GM12878 (cell line): ENCODE measurements around the gene MSTN. TPM values are rescaled to one million over a fixed set of nuclear protein-coding genes. Genes with fewer than 3 reads are reported as not detected.

ENCODE experiments used
- ATAC-seq: fragments of 200-7000 bp; cut with Tn5 transposase; 3 replicates; pipeline ENCODE4 v1.9.1; 2020; ENCODE audit warnings: mild to moderate bottlenecking, moderate library complexity
- BruUV-seq: library from RNA; stranded (reverse); fragments of 400-500 nt; replicated peaks from 2 replicates; lab custom pipeline; 2021; lab: Mats Ljungman, UMichigan
- CTCF ChIA-PET: fragments of 300-600 bp; sonication (Branson Sonifier 250); formaldehyde crosslinking; extraction: SDS; loops from one replicate; lab custom pipeline; 2021; ENCODE audit warnings: inconsistent platforms; lab: Yijun Ruan, JAX
- POLR2A ChIA-PET: fragments of 350-600 bp; formaldehyde crosslinking; extraction: SDS; loops from one replicate; lab custom pipeline; 2021; ENCODE audit warnings: inconsistent platforms; lab: Charles Lee
- RAD21 ChIA-PET: fragments of 300-600 bp; sonication (Branson Sonifier 250); formaldehyde crosslinking; loops from one replicate; lab custom pipeline; 2023; ENCODE audit warnings: antibody characterized with exemption; ENCODE audit not compliant: unreplicated experiment; lab: Charles Lee
- SMC1A ChIA-PET: fragments of 300-600 bp; sonication (Branson Sonifier 250); formaldehyde crosslinking; loops from one replicate; lab custom pipeline; 2023; ENCODE audit not compliant: unreplicated experiment, uncharacterized antibody; lab: Charles Lee
- DNase-seq: peaks from one replicate; pipeline ENCODE4 v3.0.0-alpha.2; 2011; ENCODE audit warnings: low read depth, low spot score
- FAIRE-seq: peaks from 3 replicates; lab custom pipeline; 2011; peaks lifted over from hg19 to GRCh38; lab: Jason Lieb, UNC
- H2AFZ ChIP-seq: 2 replicates; pipeline ENCODE4 v1.6.0; 2011; ENCODE audit warnings: low read depth, low read length, control low read depth; ENCODE audit not compliant: control insufficient read depth
- H3K27ac ChIP-seq: 2 replicates; pipeline ENCODE4 v1.5.1; 2011; ENCODE audit warnings: control low read depth; ENCODE audit not compliant: control insufficient read depth, insufficient read depth
- H3K27me3 ChIP-seq, 2 experiments: replicated peaks in 1 of 2; 2 replicates each; pipeline versions ENCODE4 v1.6.0 to v1.6.1; 2011; ENCODE audit warnings: low read length in 1 of 2; ENCODE audit not compliant: control insufficient read depth in 2 of 2, insufficient read depth in 2 of 2
- H3K36me3 ChIP-seq, 2 experiments: 2 replicates each; pipeline ENCODE4 v1.5.1; 2011; ENCODE audit warnings: low read length in 1 of 2; ENCODE audit not compliant: control insufficient read depth in 2 of 2, insufficient read depth in 2 of 2
- H3K4me1 ChIP-seq: 2 replicates; pipeline ENCODE4 v1.6.1; 2011; ENCODE audit warnings: mild to moderate bottlenecking, low read length, moderate library complexity, mixed read lengths; ENCODE audit not compliant: control insufficient read depth, insufficient read depth
- H3K4me2 ChIP-seq: 2 replicates; pipeline ENCODE4 v1.6.0; 2011; ENCODE audit warnings: control low read depth; ENCODE audit not compliant: control insufficient read depth, insufficient read depth
- H3K4me3 ChIP-seq: fragments of 200-600 bp; sonication (generic); 2 replicates; pipeline ENCODE4 v1.5.1; 2016
- H3K79me2 ChIP-seq: 2 replicates; pipeline ENCODE4 v1.6.0; 2011; ENCODE audit warnings: low read length; ENCODE audit not compliant: control insufficient read depth, insufficient read depth
- H3K9ac ChIP-seq: 2 replicates; pipeline ENCODE4 v1.8.0; 2011; ENCODE audit warnings: low read length, control low read depth, mixed read lengths; ENCODE audit not compliant: control insufficient read depth, insufficient read depth
- H3K9me3 ChIP-seq: replicated peaks from 3 replicates; pipeline ENCODE4 v1.5.1; 2011; ENCODE audit warnings: mild to moderate bottlenecking, low read length; ENCODE audit not compliant: control insufficient read depth, insufficient read depth
- H4K20me1 ChIP-seq: 2 replicates; pipeline ENCODE4 v1.6.0; 2011; ENCODE audit not compliant: control insufficient read depth, insufficient read depth
- FOXK2 ChIP-seq: fragments of 450-650 bp; IDR thresholded peaks from 2 replicates; pipeline ENCODE4 v1.6.1; 2017; ENCODE audit warnings: mild to moderate bottlenecking, moderate library complexity
- IKZF2 ChIP-seq, 2 experiments: fragments of 450-650 bp; IDR thresholded peaks; 2 replicates each; pipeline ENCODE4 v1.6.1; 2017; ENCODE audit warnings: mild to moderate bottlenecking in 2 of 2, moderate library complexity in 2 of 2
- IRF3 ChIP-seq: fragments of 450-650 bp; IDR thresholded peaks from 2 replicates; pipeline ENCODE4 v1.6.1; 2014; ENCODE audit warnings: mild to moderate bottlenecking
- MLLT1 ChIP-seq: fragments of 450-650 bp; IDR thresholded peaks from 2 replicates; pipeline ENCODE4 v1.6.1; 2016; ENCODE audit warnings: mild to moderate bottlenecking
- NFXL1 ChIP-seq: fragments of 450-650 bp; IDR thresholded peaks from 2 replicates; pipeline ENCODE4 v1.6.1; 2017; ENCODE audit warnings: antibody characterized with exemption, mild to moderate bottlenecking, borderline replicate concordance
- NR2F1 ChIP-seq: fragments of 450-650 bp; conservative IDR thresholded peaks from 2 replicates; pipeline ENCODE4 v1.6.1; 2017; ENCODE audit warnings: mild to moderate bottlenecking
- PRDM15 ChIP-seq: fragments of 450-650 bp; formaldehyde crosslinking; IDR thresholded peaks from 2 replicates; pipeline ENCODE4 v1.4.0; 2020; ENCODE audit warnings: mild to moderate bottlenecking, moderate library complexity
- RAD51 ChIP-seq: fragments of 450-650 bp; IDR thresholded peaks from 2 replicates; pipeline ENCODE4 v1.6.1; 2016; ENCODE audit warnings: moderate library complexity, mild to moderate bottlenecking, inconsistent platforms
- ZNF207 ChIP-seq: fragments of 450-650 bp; IDR thresholded peaks from 2 replicates; pipeline ENCODE4 v1.6.1; 2014; ENCODE audit warnings: antibody characterized with exemption, mild to moderate bottlenecking, borderline replicate concordance
- ZNF217 ChIP-seq: fragments of 450-650 bp; IDR thresholded peaks from 2 replicates; pipeline ENCODE4 v1.6.1; 2017; ENCODE audit warnings: antibody characterized with exemption, mild to moderate bottlenecking
- WGBS: methylation state at CpG from one replicate; pipeline ENCODE4 v1.1.6; 2016; ENCODE audit warnings: low lambda C conversion rate; ENCODE audit not compliant: insufficient replicate concordance, insufficient coverage; ENCODE audit errors: missing lambda C conversion rate; 5-methylcytosine and 5-hydroxymethylcytosine counted together
- in situ Hi-C: fragments of 300-500 bp; cut with MboI; formaldehyde crosslinking; loops from 9 replicates; pipeline ENCODE4 v1.14.3; 2018; ENCODE audit warnings: mixed read lengths
- intact Hi-C: fragments of 100-400 bp; cut with micrococcal nuclease; formaldehyde crosslinking; loops from one replicate; pipeline ENCODE4 v1.14.2; 2022; ENCODE audit not compliant: unreplicated experiment
- polyA plus RNA-seq, 11 experiments: library from polyadenylated mRNA; depleted of rRNA in 4 of 11; unstranded in 6 of 11; stranded (reverse) in 5 of 11; fragments of >200 nt; fragmentation: Nextera tagmentation in 4 of 11; fragmentation: Illumina TruSeq in 1 of 11; extraction: Ambion mirVana in 4 of 11; extraction: Trizol in 1 of 11; gene quantifications; 1 replicate in 1 of 11; 2 replicates in 10 of 11; pipeline versions ENCODE4 v1.2.1 to v1.2.3, GENCODE V29; 2011 to 2016; ENCODE audit warnings: inconsistent platforms in 2 of 11, missing spikeins in 2 of 11, low read depth in 1 of 11
- total RNA-seq, 4 experiments: library from RNA; depleted of rRNA in 3 of 4; stranded (reverse); fragments of >200 nt in 3 of 4; fragmentation: Illumina TruSeq in 1 of 4; extraction: Trizol in 1 of 4; gene quantifications; 2 replicates each; pipeline versions ENCODE4 v1.2.1 to v1.2.3, GENCODE V29; 2013 to 2021
- TF ChIP-seq, protein P1 (sequence below): fragments of 450-650 bp; IDR thresholded peaks from 2 replicates; pipeline ENCODE4 v1.6.1; 2017; ENCODE audit warnings: borderline replicate concordance

The MSTN gene
- total and polyA plus RNA-seq, 10 of the 15 experiments (the other 5 are each of a cell fraction or from before 2014, with no cell fraction given): 0.04 to 0.33 (median 0.10) TPM; not detected in 7

DNA sequence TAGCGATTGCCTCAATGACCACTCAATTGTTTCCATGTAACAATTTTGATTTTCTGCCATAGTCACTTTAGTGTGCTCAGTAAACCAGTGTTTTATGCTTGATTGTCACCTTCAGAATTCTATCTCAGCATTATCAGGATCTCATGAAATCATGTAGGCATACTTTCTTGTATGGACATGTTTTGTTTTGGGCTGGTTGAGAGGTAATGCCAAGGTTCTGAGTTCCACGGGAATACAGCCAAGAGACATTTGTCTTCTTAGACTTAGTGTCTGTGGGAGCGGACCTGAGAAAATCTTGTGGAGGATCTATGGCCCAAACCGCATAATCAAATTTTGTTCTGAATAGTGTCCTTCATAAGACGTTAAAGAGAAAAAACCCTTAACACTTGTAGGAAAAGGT is 10.2 kb downstream of the MSTN start:
- Histone ChIP-seq H3K27ac (no peak overlapping the region), H3K27me3 (no peaks in the 10 kb centered on the region), H2AFZ (no peak overlapping the region), H3K9ac (no peak overlapping the region), H3K36me3 (no peaks in the 10 kb centered on the region), H3K4me3 (no peak overlapping the region), H3K9me3 (no peaks in the 10 kb centered on the region), H3K4me2 (no peak overlapping the region), H3K4me1 (no peaks in the 10 kb centered on the region), H3K79me2 (no peaks in the 10 kb centered on the region), H4K20me1 (no peaks in the 10 kb centered on the region)
- ChIA-PET POLR2A (no interaction called here), SMC1A (no interaction called here), RAD21 (no interaction called here), CTCF (interaction anchor here (1.1 to 1.9 kb wide), 2 partner anchors 10 to 254 kb away, joined by 3 to 4 read pairs; no protein-coding TSS in a partner anchor)
- no peak for TF ChIP-seq PRDM15
- TF ChIP-seq RAD51: no peak
- no peak for TF ChIP-seq ZNF207
- TF ChIP-seq IKZF2 (IDR thresholded peaks at IDR 0.05): no peak
- no peak for TF ChIP-seq IRF3
- no peak for TF ChIP-seq FOXK2
- no peak for TF ChIP-seq MLLT1
- TF ChIP-seq ZNF217: no peak
- TF ChIP-seq NFXL1: no peak
- no peak for TF ChIP-seq NR2F1
- TF ChIP-seq, protein P1, sequence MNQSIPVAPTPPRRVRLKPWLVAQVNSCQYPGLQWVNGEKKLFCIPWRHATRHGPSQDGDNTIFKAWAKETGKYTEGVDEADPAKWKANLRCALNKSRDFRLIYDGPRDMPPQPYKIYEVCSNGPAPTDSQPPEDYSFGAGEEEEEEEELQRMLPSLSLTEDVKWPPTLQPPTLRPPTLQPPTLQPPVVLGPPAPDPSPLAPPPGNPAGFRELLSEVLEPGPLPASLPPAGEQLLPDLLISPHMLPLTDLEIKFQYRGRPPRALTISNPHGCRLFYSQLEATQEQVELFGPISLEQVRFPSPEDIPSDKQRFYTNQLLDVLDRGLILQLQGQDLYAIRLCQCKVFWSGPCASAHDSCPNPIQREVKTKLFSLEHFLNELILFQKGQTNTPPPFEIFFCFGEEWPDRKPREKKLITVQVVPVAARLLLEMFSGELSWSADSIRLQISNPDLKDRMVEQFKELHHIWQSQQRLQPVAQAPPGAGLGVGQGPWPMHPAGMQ: no peak
- intact Hi-C loops (no loop called here), in situ Hi-C loops (no loop called here)
- FAIRE-seq (no peak), DNase-seq (no peak), ATAC-seq (no peak)
- BruUV-seq: no TSS peak
- WGBS: 94% methylated on average over 5 of the region's 5 CpGs
